SK-N-DZ (cell line): ENCODE measurements around the gene NCOA3.

ENCODE experiments used
- DNase-seq: peaks from one replicate; pipeline ENCODE4 v3.0.0-alpha.2; 2015; ENCODE audit warnings: low spot score

NCOA3 gene

GRCh38 chr20:47629907-47630306 is 128.2 kb downstream of the NCOA3 start:
- DNase-seq, result no peak

GRCh38 chr20:47631078-47631477 is 129.4 kb downstream of the NCOA3 start:
- no peak for DNase-seq

- DNase-seq, result no peak
These were observed 133.6 kb downstream of the NCOA3 start for GRCh38 chr20:47635256-47635655.

GRCh38 chr20:47638851-47639250 is 137.2 kb downstream of the NCOA3 start:
- no peak for DNase-seq

- DNase-seq, result no peak
These were observed 140.4 kb downstream of the NCOA3 start for GRCh38 chr20:47642118-47642517.

- no peak for DNase-seq
These were observed 140.9 kb downstream of the NCOA3 start for GRCh38 chr20:47642624-47643023.

- DNase-seq, result no peak
These were observed 143.9 kb downstream of the NCOA3 start for GRCh38 chr20:47645632-47646031.

GRCh38 chr20:47647994-47648393 is 146.3 kb downstream of the NCOA3 start:
- no peak for DNase-seq

GRCh38 chr20:47648943-47649342 is 147.3 kb downstream of the NCOA3 start:
- no peak for DNase-seq

GRCh38 chr20:47652301-47652700 is 150.6 kb downstream of the NCOA3 start:
- DNase-seq, result no peak

GRCh38 chr20:47652794-47653193 is 151.1 kb downstream of the NCOA3 start:
- DNase-seq, result no peak

- no peak for DNase-seq
These were observed 152.2 kb downstream of the NCOA3 start for GRCh38 chr20:47653869-47654268.

- no peak for DNase-seq
These were observed 152.7 kb downstream of the NCOA3 start for GRCh38 chr20:47654370-47654769.

GRCh38 chr20:47655635-47656034 is 153.9 kb downstream of the NCOA3 start:
- DNase-seq, result no peak

GRCh38 chr20:47656318-47656717 is 154.6 kb downstream of the NCOA3 start:
- no peak for DNase-seq

GRCh38 chr20:47659904-47660601 is 158.4 kb downstream of the NCOA3 start:
- no peak for DNase-seq

GRCh38 chr20:47660602-47660905 is 158.9 kb downstream of the NCOA3 start:
- DNase-seq, result no peak

- DNase-seq, result no peak
These were observed 159.5 kb downstream of the NCOA3 start for GRCh38 chr20:47660983-47661700.

- DNase-seq, result no peak
These were observed 160.0 kb downstream of the NCOA3 start for GRCh38 chr20:47661714-47662113.

GRCh38 chr20:47662483-47663353 is 161.0 kb downstream of the NCOA3 start:
- DNase-seq, result no peak

- peak; percentile 87 for DNase-seq
These were observed 161.8 kb downstream of the NCOA3 start for GRCh38 chr20:47663354-47664067.

GRCh38 chr20:47664068-47664437 is 162.4 kb downstream of the NCOA3 start:
- DNase-seq, result no peak
